H1 (cell line): Measurements from ENCODE around the gene SERPINF2. TPM values are rescaled to one million over a fixed set of nuclear protein-coding genes. Genes with fewer than 3 reads are reported as not detected.

ENCODE experiments used
- CTCF ChIA-PET: fragments of 300-600 bp; sonication (Branson Sonifier 250); formaldehyde crosslinking; loops from one replicate; lab custom pipeline; 2021; ENCODE audit not compliant: partially characterized antibody; lab: Charles Lee
- POLR2A ChIA-PET: fragments of 300-600 bp; sonication (Branson Sonifier 250); formaldehyde crosslinking; loops from one replicate; lab custom pipeline; 2021; ENCODE audit warnings: inconsistent platforms; ENCODE audit not compliant: partially characterized antibody; lab: Charles Lee
- DNase-seq, 2 experiments: peaks; one replicate each; pipeline versions ENCODE4 v3.0.0 to v3.0.0-alpha.2; 2010 to 2022; ENCODE audit warnings: low spot score in 2 of 2, low read depth in 1 of 2, mixed read lengths in 1 of 2
- FAIRE-seq: peaks from 2 replicates; lab custom pipeline; 2011; peaks lifted over from hg19 to GRCh38; lab: Jason Lieb, UNC
- H2AFZ ChIP-seq: 2 replicates; pipeline ENCODE4 v1.8.1; 2012; ENCODE audit warnings: low read length, inconsistent platforms
- H2AK5ac ChIP-seq: 2 replicates; pipeline ENCODE4 v1.6.1; 2013; ENCODE audit warnings: low read depth, low read length
- H2BK120ac ChIP-seq: replicated peaks from 2 replicates; pipeline ENCODE3; 2013; ENCODE audit warnings: low read depth, low read length, inconsistent platforms
- H2BK12ac ChIP-seq: 2 replicates; pipeline ENCODE4 v1.6.1; 2013; ENCODE audit warnings: low read depth, low read length
- H2BK15ac ChIP-seq: 2 replicates; pipeline ENCODE4 v1.6.1; 2013; ENCODE audit warnings: low read length
- H2BK20ac ChIP-seq: 2 replicates; pipeline ENCODE4 v1.6.1; 2013; ENCODE audit warnings: low read length
- H2BK5ac ChIP-seq: 2 replicates; pipeline ENCODE4 v1.6.1; 2013; ENCODE audit warnings: low read depth, low read length
- H3K14ac ChIP-seq: 2 replicates; pipeline ENCODE4 v1.6.1; 2013; ENCODE audit warnings: inconsistent platforms; ENCODE audit not compliant: insufficient read length
- H3K18ac ChIP-seq: 2 replicates; pipeline ENCODE4 v1.6.1; 2013; ENCODE audit warnings: low read length; ENCODE audit errors: extremely low read depth
- H3K23ac ChIP-seq: 2 replicates; pipeline ENCODE4 v1.6.1; 2013; ENCODE audit warnings: inconsistent platforms; ENCODE audit not compliant: insufficient read length
- H3K23me2 ChIP-seq: 2 replicates; pipeline ENCODE4 v1.6.1; 2013; ENCODE audit warnings: low read depth, low read length
- H3K27ac ChIP-seq: 2 replicates; pipeline ENCODE4 v1.6.1; 2011; ENCODE audit warnings: low read depth, low read length, inconsistent platforms
- H3K27me3 ChIP-seq, 4 experiments: replicated peaks in 1 of 4; 1 replicate in 1 of 4; 2 replicates in 3 of 4; pipeline versions ENCODE4 v1.6.1 to v1.8.1; 2011 to 2013; ENCODE audit warnings: low read length in 3 of 4, mild to moderate bottlenecking in 3 of 4, inconsistent platforms in 2 of 4, mixed read lengths in 2 of 4, moderate library complexity in 1 of 4; ENCODE audit not compliant: control insufficient read depth in 3 of 4, insufficient read depth in 3 of 4; ENCODE audit errors: extremely low read depth in 1 of 4
- H3K36me3 ChIP-seq, 4 experiments: 2 replicates each; pipeline versions ENCODE4 v1.6.1 to v1.8.1; 2011 to 2013; ENCODE audit warnings: mild to moderate bottlenecking in 4 of 4, low read length in 3 of 4, moderate library complexity in 2 of 4, control low read depth in 1 of 4, inconsistent platforms in 1 of 4; ENCODE audit not compliant: insufficient read depth in 4 of 4, control insufficient read depth in 2 of 4
- H3K4ac ChIP-seq: replicated peaks from 2 replicates; pipeline ENCODE3; 2013; ENCODE audit warnings: low read length, low read depth, mixed read lengths, inconsistent platforms; ENCODE audit not compliant: insufficient read length
- H3K4me1 ChIP-seq, 4 experiments: replicated peaks in 1 of 4; 1 replicate in 1 of 4; 2 replicates in 3 of 4; pipeline versions ENCODE4 v1.6.1 to v1.8.1; 2011 to 2013; ENCODE audit warnings: low read length in 3 of 4, inconsistent platforms in 2 of 4, mixed read lengths in 1 of 4; ENCODE audit not compliant: insufficient read depth in 4 of 4, control insufficient read depth in 3 of 4
- H3K4me2 ChIP-seq, 2 experiments: 2 replicates each; pipeline versions ENCODE4 v1.6.1 to v1.8.1; 2011 to 2013; ENCODE audit warnings: low read depth in 2 of 2, low read length in 2 of 2, control low read depth in 1 of 2, inconsistent platforms in 1 of 2, mild to moderate bottlenecking in 1 of 2; ENCODE audit not compliant: insufficient read depth in 1 of 2
- H3K4me3 ChIP-seq, 4 experiments: fragments of 200-600, 300-600 bp in 1 of 4; sonication (generic), shearing (Covaris generic), sonication (Bioruptor Twin) in 1 of 4; 2 replicates each; pipeline versions ENCODE4 v1.5.1 to v1.8.1; 2011 to 2016; ENCODE audit warnings: low read length in 4 of 4, low read depth in 3 of 4, control low read depth in 2 of 4, inconsistent platforms in 2 of 4, mild to moderate bottlenecking in 2 of 4, mixed read lengths in 1 of 4, moderate library complexity in 1 of 4; ENCODE audit not compliant: insufficient read depth in 2 of 4; ENCODE audit errors: extremely low read depth in 1 of 4
- H3K56ac ChIP-seq: replicated peaks from 2 replicates; pipeline ENCODE3; 2013; ENCODE audit warnings: low read depth, mild to moderate bottlenecking, mixed read lengths, low read length, inconsistent platforms; ENCODE audit not compliant: insufficient read length
- H3K79me1 ChIP-seq: 2 replicates; pipeline ENCODE4 v1.6.1; 2013; ENCODE audit warnings: low read depth, low read length, control low read depth
- H3K79me2 ChIP-seq, 2 experiments: 2 replicates each; pipeline versions ENCODE4 v1.6.1 to v1.8.1; 2012 to 2013; ENCODE audit warnings: low read length in 2 of 2, mild to moderate bottlenecking in 2 of 2, inconsistent platforms in 1 of 2; ENCODE audit not compliant: insufficient read depth in 2 of 2, control insufficient read depth in 1 of 2
- H3K9ac ChIP-seq, 4 experiments: replicated peaks in 1 of 4; 1 replicate in 1 of 4; 2 replicates in 3 of 4; pipeline versions ENCODE4 v1.6.1 to v1.8.1; 2011 to 2013; ENCODE audit warnings: low read depth in 3 of 4, low read length in 3 of 4, control low read depth in 2 of 4, mild to moderate bottlenecking in 2 of 4, moderate library complexity in 2 of 4, inconsistent platforms in 1 of 4; ENCODE audit errors: extremely low read depth in 1 of 4
- H3K9me3 ChIP-seq, 2 experiments: 2 replicates each; pipeline versions ENCODE4 v1.6.1 to v1.8.1; 2012 to 2013; ENCODE audit warnings: mild to moderate bottlenecking in 2 of 2, moderate library complexity in 2 of 2, control low read depth in 1 of 2, inconsistent platforms in 1 of 2, low read depth in 1 of 2, low read length in 1 of 2, mixed read lengths in 1 of 2; ENCODE audit not compliant: insufficient read depth in 2 of 2
- H4K20me1 ChIP-seq, 2 experiments: replicated peaks in 1 of 2; 2 replicates each; pipeline versions ENCODE3 to v1.8.1; 2011 to 2013; ENCODE audit warnings: inconsistent platforms in 2 of 2, low read length in 2 of 2, mild to moderate bottlenecking in 1 of 2; ENCODE audit not compliant: insufficient read depth in 2 of 2, control insufficient read depth in 1 of 2
- H4K5ac ChIP-seq: 2 replicates; pipeline ENCODE4 v1.6.1; 2013; ENCODE audit warnings: low read length, low read depth, mixed read lengths, inconsistent platforms; ENCODE audit not compliant: insufficient read length
- H4K8ac ChIP-seq: 2 replicates; pipeline ENCODE4 v1.8.0; 2013; ENCODE audit warnings: mild to moderate bottlenecking, moderate library complexity, low read length, inconsistent platforms; ENCODE audit not compliant: insufficient read depth; ENCODE audit errors: extremely low read depth
- H4K91ac ChIP-seq: replicated peaks from 2 replicates; pipeline ENCODE3; 2013; ENCODE audit warnings: low read length, mixed read lengths, inconsistent platforms; ENCODE audit not compliant: insufficient read length
- BCL11A ChIP-seq, 2 experiments: IDR thresholded peaks; one replicate each; pipeline ENCODE4 v1.6.1; 2011; ENCODE audit warnings: low read depth in 2 of 2, low read length in 2 of 2, mild to moderate bottlenecking in 2 of 2
- BRCA1 ChIP-seq: IDR thresholded peaks from 2 replicates; pipeline ENCODE4 v1.6.1; 2012; ENCODE audit warnings: low read depth, low read length, improper control_type of control experiment
- CBX8 ChIP-seq: fragments of 300-800, 300-1000 bp; sonication (generic); IDR thresholded peaks from 2 replicates; pipeline ENCODE4 v1.7.1; 2016; ENCODE audit warnings: low read depth, low read length, borderline replicate concordance
- E2F6 ChIP-seq: IDR thresholded peaks from 2 replicates; pipeline ENCODE4 v1.6.1; 2012; ENCODE audit warnings: inconsistent platforms
- EGR1 ChIP-seq: IDR thresholded peaks from 2 replicates; pipeline ENCODE4 v1.6.1; 2011; ENCODE audit warnings: low read depth, low read length, borderline replicate concordance
- KDM4A ChIP-seq: IDR thresholded peaks from one replicate; pipeline ENCODE4 v1.7.1; 2012; ENCODE audit warnings: low read depth, mild to moderate bottlenecking, moderate library complexity, low read length, inconsistent platforms; ENCODE audit not compliant: severe bottlenecking
- NANOG ChIP-seq: IDR thresholded peaks from 2 replicates; pipeline ENCODE4 v1.6.1; 2011; ENCODE audit warnings: low read length, low read depth, mild to moderate bottlenecking, inconsistent platforms; ENCODE audit not compliant: insufficient read depth, poor library complexity, severe bottlenecking
- RXRA ChIP-seq: IDR thresholded peaks from 2 replicates; pipeline ENCODE4 v1.6.1; 2011; ENCODE audit warnings: low read depth, mild to moderate bottlenecking, low read length, moderate library complexity; ENCODE audit not compliant: insufficient read depth
- TEAD4 ChIP-seq: IDR thresholded peaks from 2 replicates; pipeline ENCODE4 v1.6.1; 2012; ENCODE audit warnings: low read depth, low read length, inconsistent platforms, mixed read lengths
- WGBS, 2 experiments: shearing (Covaris generic) in 1 of 2; methylation state at CpG; one replicate each; pipeline versions ENCODE4 v1.1.6 to v1.1.7; 2013 to 2015; ENCODE audit warnings: low lambda C conversion rate in 2 of 2, mixed read lengths in 2 of 2, inconsistent platforms in 1 of 2, low coverage in 1 of 2, missing lambda C conversion rate in 1 of 2; ENCODE audit not compliant: insufficient replicate concordance in 2 of 2, insufficient coverage in 1 of 2, insufficient read length in 1 of 2; ENCODE audit errors: extremely low coverage in 1 of 2, missing lambda C conversion rate in 1 of 2; 5-methylcytosine and 5-hydroxymethylcytosine counted together
- polyA plus RNA-seq, 7 experiments: library from polyadenylated mRNA; depleted of rRNA in 3 of 7; stranded (reverse) in 5 of 7; unstranded in 2 of 7; fragments of >200 nt in 5 of 7; fragments of 200-250 nt in 2 of 7; gene quantifications; 1 replicate in 5 of 7; 2 replicates in 1 of 7; 4 replicates in 1 of 7; pipeline versions ENCODE4 v1.2.1 to v1.2.3, GENCODE V29; 2011 to 2013; ENCODE audit warnings: missing spikeins in 2 of 7, mixed read lengths in 2 of 7
- total RNA-seq: library from RNA; stranded (reverse); fragmentation: NEBNext Ultra II Directional; extraction: Animal tissue kit (Norgen Biotek cat#: 25700); gene quantifications from 2 replicates; pipeline ENCODE4 v1.2.1, GENCODE V29; 2021
- TF ChIP-seq, protein P1 (sequence below): IDR thresholded peaks from 2 replicates; pipeline ENCODE4 v1.6.1; 2011; ENCODE audit warnings: low read length, improper control_type of control experiment

Gene SERPINF2
- total and polyA plus RNA-seq, 2 of the 8 experiments (the other 6 are each of a cell fraction or from before 2014, with no cell fraction given), result 1.8 to 3.2 TPM

GRCh38 chr17:1713878-1714426, 28.7 kb upstream of the SERPINF2 start:
- no peaks in the 10 kb centered on the region for H3K79me2 ChIP-seq
- peak; percentile 80 for FAIRE-seq
- TF ChIP-seq CBX8, result no peak
- TF ChIP-seq EGR1, result no peak
- no peak for TF ChIP-seq TEAD4
- no peak for TF ChIP-seq NANOG
- no peak for TF ChIP-seq KDM4A
- no peak for TF ChIP-seq RXRA
- TF ChIP-seq, protein P1, sequence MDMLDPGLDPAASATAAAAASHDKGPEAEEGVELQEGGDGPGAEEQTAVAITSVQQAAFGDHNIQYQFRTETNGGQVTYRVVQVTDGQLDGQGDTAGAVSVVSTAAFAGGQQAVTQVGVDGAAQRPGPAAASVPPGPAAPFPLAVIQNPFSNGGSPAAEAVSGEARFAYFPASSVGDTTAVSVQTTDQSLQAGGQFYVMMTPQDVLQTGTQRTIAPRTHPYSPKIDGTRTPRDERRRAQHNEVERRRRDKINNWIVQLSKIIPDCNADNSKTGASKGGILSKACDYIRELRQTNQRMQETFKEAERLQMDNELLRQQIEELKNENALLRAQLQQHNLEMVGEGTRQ, result no peak
- no peak for TF ChIP-seq BRCA1
- peak; percentile 97 for TF ChIP-seq E2F6
- TF ChIP-seq BCL11A (IDR thresholded peaks at IDR 0.05; ENCODE audit: low read depth in 2 of 2, low read length in 2 of 2), result no peak

More at GRCh38 chr17:1713878-1714426, 28.7 kb upstream of the SERPINF2 start:
- Histone ChIP-seq H2AFZ (no peak overlapping the region), H3K4me3 (peak overlapping the region; percentile 48 to 83 (median 65); a peak in 7 of 8 replicates), H3K4me1 (peaks cover 0 to 19% (median 18%) of the 10 kb centered on the region in 4 experiments; a peak in 6 of 7 replicates), H4K20me1 (peaks cover 0 to 7% of the 10 kb centered on the region in 2 experiments), H4K8ac (peak overlapping the region; percentile 76; the same call in 1 of the 2 replicates), H3K79me1 (peaks cover 7% of the 10 kb centered on the region; the same call in 1 of the 2 replicates), H3K36me3 (no peaks in the 10 kb centered on the region), H3K27me3 (peaks cover 0 to 2% (median 0%) of the 10 kb centered on the region in 4 experiments; a peak in 1 of 7 replicates), H3K23ac (no peak overlapping the region), H3K9ac (peak overlapping the region in 2 of 4 experiments; percentile 34 to 36; a peak in 4 of 7 replicates), H3K18ac (peak overlapping the region; percentile 49; the same call in 1 of the 2 replicates), H4K91ac (peak overlapping the region; percentile 78), H4K5ac (no peak overlapping the region), H2AK5ac (no peak overlapping the region), H2BK5ac (peak overlapping the region; percentile 29; the same call in 1 of the 2 replicates), H3K56ac (no peak overlapping the region), H3K14ac (no peak overlapping the region), H3K9me3 (no peaks in the 10 kb centered on the region), H3K27ac (peak overlapping the region; percentile 49), H2BK120ac (no peak overlapping the region), H2BK15ac (0 out of 2 replicates have a peak overlapping the region, but pooled peaks have one; percentile 36), H2BK20ac (no peak overlapping the region), H2BK12ac (peak overlapping the region; percentile 83; the same call in 1 of the 2 replicates), H3K4ac (peak overlapping the region; percentile 76), H3K4me2 (peak overlapping the region; percentile 68 to 92), H3K23me2 (peaks cover 26% of the 10 kb centered on the region)
- ChIA-PET POLR2A (interaction anchor here (0.9 to 1.4 kb wide), 11 partner anchors 11 to 116 kb away, joined by 3 to 6 read pairs (median 3); partner anchors contain the start of genes RILP, RPA1, SERPINF1 and SMYD4), CTCF (interaction anchor here (0.6 to 3.4 kb wide), 26 partner anchors 8 to 197 kb away, joined by 3 to 36 read pairs (median 5); partner anchors contain the start of genes PRPF8, SERPINF1, SERPINF2 and WDR81)
- WGBS, 2 experiments, result 5% methylated on average over 11 of the region's 11 CpGs; no CpG with 5 or more reads in 1 of the 2 experiments
- DNase-seq, result peak in 1 of 2 experiments; percentile 78
